Measurements from ENCODE around the gene FRMPD4.
"Not testable (repeated sequence)": the region's sequence is repeated elsewhere in the genome, so short reads cannot be mapped to it uniquely, and the experiment has no call there.

Gene FRMPD4

GRCh38 chrX:12446342-12447075 is 308.2 kb downstream of the FRMPD4 start:
- DNase-seq = no peak

GRCh38 chrX:12447448-12448064 is 309.3 kb downstream of the FRMPD4 start:
- no peak for DNase-seq

GRCh38 chrX:12452268-12452667 is 314.0 kb downstream of the FRMPD4 start:
- DNase-seq = no peak

GRCh38 chrX:12460929-12461328 is 322.7 kb downstream of the FRMPD4 start:
- no peak for DNase-seq

DNA sequence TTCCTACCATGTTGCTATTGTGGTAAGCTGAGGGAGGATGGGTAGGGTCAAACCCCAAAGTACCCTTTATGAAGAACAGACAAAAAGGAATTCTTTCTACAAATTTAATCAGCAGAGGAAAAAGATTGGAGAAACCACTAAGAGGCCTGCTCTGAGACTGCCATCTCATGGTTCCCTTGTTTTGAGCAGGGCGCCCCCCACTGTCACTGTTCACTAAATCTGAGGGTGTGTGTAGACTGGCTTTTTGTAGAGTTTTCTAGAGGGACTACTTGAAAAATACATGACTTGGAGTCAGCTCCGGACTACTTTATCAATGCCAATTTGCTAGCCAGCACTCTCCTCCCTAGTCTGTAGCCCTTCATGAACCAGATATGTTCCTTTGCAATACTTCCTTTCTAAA is 324.8 kb downstream of the FRMPD4 start:
- DNase-seq = no peak

DNA sequence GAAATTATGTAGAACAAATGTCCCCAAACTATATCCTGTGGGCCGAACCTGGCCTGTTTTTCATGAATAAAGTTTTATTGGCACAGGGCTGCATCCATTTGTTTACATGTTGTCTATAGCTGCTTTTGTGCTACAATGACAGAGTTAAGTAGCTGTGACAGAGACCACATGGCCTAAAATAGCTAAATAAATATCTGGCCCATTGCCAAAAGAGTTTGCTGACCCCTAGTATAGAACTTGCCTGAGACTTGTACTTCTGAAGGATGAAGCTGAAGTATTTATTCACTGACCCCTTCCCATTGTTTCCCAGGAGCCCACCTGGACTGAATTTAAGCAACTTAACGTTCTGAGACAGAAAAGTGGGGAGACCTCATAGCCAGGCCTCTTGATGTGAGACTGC is 325.6 kb downstream of the FRMPD4 start:
- DNase-seq = no peak

DNA sequence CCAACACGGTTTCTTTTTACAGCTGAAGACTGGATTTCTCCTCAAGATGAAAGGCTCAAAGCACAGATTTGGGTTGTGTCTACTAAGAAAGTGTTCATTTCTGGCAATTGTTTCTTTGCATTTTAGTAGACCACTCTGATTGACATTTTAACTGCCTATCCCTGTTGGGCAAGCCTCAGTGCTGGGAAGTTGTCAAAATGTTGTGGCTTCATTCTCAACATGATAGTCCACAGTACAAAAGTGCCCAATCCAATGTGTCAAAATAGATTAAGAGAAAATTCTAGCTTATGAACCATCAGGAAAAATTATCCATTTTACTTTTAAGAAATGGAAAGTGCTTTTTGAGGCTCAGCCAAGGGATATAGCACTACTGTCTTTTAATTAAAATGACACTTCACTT is 329.0 kb downstream of the FRMPD4 start:
- DNase-seq = no peak

DNA sequence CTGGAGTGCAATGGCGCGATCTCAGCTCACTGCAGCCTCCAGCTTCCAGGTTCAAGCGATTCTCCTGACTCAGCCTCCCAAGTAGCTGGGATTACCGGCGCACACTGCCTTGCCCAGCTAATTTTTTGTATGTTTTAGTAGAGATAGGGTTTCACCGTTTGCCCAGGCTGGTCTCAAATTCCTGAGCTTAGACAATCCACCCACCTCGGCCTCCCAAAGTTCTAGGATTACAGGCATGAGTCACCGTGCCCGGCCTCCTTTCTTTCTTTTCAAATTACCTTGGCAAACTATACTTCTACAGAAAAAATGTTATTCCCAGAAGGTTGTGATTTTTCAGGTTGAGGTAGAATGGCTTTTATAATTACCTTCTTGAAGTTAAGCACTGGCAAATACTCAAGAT is 331.0 kb downstream of the FRMPD4 start:
- no peak for DNase-seq

- DNase-seq = no peak
Observed at GRCh38 chrX:12471061-12471460, 332.8 kb downstream of the FRMPD4 start.

DNA sequence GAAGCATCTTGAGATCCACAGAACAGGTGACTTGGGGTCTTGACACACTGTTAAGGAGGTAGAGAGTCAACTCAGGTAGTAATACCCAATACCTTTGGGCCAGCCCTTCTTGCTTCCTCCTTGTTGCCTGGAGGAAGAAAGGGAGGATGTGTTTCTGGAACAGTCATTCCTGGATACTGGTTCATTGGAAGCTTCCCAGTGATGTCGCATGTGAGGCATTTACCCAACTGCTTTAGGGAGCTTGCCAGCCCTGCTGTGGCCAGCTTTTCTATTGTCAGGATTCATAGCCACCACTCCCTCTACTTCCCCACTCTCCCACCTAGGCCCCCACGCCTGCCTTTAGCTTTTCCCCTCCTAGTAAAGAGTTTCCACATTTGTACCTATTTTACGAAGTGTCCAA is 342.7 kb downstream of the FRMPD4 start:
- DNase-seq = no peak

- no peak for DNase-seq
Observed at GRCh38 chrX:12488220-12488619, 349.9 kb downstream of the FRMPD4 start.

DNA sequence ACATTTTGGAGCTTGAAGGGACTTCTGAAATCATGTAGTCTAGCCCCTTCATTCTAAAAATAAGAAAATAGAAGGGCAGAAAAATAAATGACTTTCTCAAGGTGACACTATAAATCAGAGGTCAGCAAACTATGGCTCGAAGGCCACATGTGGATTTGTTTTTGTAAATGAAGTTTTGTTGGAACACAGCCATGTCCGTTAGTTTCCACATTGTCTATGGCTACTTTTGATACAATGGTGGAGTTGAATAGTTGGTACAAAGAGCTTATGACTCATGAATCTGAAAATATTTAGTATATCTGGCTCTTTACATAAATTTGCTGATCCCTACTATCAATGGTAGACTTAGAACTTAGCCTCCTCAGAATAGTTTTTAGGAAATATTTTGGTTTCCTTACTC is 350.5 kb downstream of the FRMPD4 start:
- DNase-seq = no peak

GRCh38 chrX:12489341-12489740 is 351.1 kb downstream of the FRMPD4 start:
- DNase-seq = no peak

GRCh38 chrX:12494400-12495138 is 356.3 kb downstream of the FRMPD4 start:
- no peak for DNase-seq

DNA sequence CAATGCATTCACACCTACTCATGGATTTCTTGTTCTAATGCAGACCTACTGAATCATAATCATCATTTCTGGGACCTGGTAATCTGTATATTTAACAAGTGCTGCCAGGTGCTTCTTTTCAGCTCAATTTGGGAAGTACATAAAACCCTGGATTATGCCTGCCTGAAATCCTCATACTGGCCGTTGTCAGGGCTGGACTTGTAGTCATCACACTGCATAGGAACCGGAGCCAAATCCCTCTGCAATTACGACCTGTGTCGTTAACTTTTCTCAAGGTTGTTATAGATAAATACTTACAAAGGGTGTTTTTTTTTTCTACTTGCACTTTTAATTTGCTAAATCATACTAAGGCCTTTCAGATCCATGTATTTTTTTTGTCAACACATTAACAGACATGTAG is 358.1 kb downstream of the FRMPD4 start:
- DNase-seq = no peak

DNA sequence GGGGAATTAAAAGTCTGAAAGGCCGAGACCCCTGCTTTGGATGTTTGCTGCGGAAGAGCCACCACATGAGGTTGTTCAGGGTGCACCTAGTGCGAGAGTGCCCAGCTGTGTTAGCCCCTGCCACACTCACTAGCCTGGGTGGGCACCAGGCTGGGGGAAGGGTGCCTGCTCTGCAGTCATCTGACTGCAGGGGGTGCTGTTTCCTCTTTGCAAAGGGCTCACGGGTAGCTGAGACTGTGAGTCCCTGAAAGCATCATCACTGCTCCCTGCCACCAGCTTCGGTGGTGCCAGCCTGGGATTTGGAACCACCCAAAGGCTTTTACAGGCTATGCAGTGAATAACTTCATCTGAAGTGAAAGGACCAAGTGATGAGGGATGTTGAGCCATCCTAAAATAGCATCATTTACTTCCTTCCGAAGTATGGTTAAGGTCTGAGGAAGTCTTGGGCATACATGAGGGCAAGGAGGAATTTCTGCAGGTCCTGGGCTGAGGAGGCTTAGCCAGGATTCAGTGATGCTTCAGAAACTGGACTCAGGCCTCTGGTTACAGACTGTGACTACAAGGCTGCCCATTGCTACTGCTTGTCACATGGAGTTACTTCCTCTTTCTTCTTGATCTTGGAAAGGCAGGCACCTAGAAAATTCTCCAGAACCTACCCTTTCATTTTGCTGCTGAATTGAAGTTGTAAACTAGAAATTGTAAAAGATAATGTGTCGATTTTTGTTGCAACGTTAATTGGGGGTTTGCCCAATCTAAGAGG is 359.7 kb downstream of the FRMPD4 start:
- no peak for DNase-seq

DNA sequence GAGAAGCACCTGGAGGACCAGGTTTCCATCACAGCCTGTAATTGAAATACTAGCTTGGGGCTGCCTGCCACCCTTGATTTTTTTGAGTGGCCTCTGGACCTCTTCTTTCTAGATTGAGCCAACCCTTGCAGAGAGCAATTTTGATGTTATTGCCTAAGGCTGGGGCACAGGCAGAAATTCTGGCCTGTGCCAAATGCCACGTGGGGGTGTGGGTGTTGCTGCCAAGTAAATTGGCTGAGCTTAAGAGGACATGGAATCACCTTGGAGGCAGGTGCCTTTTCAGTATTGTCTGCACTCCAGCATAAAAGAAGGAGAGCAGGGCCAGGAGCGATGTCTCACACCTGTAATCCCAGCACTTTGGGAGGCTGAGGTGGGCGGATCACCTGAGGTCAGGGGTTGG is 366.9 kb downstream of the FRMPD4 start:
- no peak for DNase-seq

DNA sequence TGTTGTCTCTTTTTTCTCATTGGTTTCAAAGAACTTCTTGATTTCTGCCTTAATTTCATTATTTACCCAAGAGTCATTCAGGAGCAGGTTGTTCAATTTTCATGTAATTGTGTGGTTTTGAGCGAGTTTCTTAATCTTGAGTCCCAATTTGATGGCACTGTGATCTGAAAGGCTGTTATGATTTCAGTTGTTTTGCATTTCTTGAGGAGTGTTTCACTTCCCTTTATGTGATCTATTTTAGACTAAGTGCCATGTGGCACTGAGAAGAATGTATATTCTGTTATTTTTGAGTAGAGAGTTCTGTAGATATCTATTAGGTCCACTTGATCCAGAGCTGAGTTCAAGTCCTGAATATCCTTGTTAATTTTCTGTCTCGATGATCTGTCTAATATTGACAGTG is 377.1 kb downstream of the FRMPD4 start:
- DNase-seq = not testable (repeated sequence)

- DNase-seq = no peak
Observed at GRCh38 chrX:12526306-12526705, 388.0 kb downstream of the FRMPD4 start.

DNA sequence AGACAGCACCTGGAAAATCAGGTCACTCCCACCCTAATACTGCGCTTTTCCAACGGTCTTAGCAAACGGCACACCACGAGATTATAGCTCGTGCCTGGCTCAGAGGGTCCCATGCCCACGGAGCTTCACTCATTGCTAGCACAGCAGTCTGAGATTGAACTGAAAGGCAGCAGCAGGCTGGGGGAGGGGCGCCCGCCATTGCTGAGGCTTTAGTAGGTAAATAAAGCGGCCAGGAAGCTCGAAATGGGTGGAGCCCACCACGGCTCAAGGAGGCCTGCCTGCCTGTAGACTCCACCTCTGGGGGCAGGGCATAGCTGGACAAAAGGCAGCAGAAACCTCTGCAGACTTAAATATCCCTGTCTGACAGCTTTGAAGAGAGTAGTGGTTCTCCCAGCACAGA is 399.8 kb downstream of the FRMPD4 start:
- DNase-seq = not testable (repeated sequence)

GRCh38 chrX:12542251-12542650 is 404.0 kb downstream of the FRMPD4 start:
- not testable (repeated sequence) for DNase-seq

- DNase-seq = no peak
Observed at GRCh38 chrX:12548341-12548740, 410.1 kb downstream of the FRMPD4 start.

DNA sequence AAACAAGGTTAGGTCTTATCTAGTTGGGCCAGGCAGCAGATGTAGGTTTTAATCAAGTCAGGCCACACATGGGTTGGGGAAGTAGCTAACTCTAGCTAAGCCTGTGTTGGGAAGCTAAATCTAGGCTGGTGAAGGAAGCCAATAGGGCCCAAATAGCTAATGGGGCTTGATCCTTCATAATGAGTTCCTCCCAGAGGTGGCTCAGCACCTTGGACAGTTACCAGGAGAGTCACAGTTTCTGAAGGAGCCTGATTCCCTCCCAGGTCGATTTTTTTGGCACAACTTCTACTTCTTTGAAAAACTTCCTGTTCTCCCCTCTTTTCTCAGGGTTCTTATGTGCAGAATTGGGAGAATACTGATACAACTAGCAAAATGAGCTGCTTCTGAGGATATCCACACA is 410.5 kb downstream of the FRMPD4 start:
- no peak for DNase-seq

Data from CD4-positive, alpha-beta T cell treated with Interleukin-4 for 4 hours (primary cell).